Upper lobe of right lung (tissue), 1 donor: Measurements from ENCODE around the gene CNST. TPM values are rescaled to one million over a fixed set of nuclear protein-coding genes. Genes with fewer than 3 reads are reported as not detected.
"Not testable (repeated sequence)": the region's sequence is repeated elsewhere in the genome, so short reads cannot be mapped to it uniquely, and the experiment has no call there.

Experiments
- ATAC-seq: fragments of 200-7000 bp; cut with Tn5 transposase; one replicate; pipeline ENCODE4 v1.9.1; 2020; ENCODE audit warnings: mild to moderate bottlenecking, moderate library complexity
- DNase-seq: peaks from one replicate; pipeline ENCODE4 v3.0.0-alpha.2; 2020
- H3K27ac ChIP-seq: fragments of 200-600 bp; one replicate; pipeline ENCODE4 v1.8.0; 2022
- H3K27me3 ChIP-seq: fragments of 200-600 bp; one replicate; pipeline ENCODE4 v1.8.0; 2022; ENCODE audit warnings: mild to moderate bottlenecking
- H3K36me3 ChIP-seq: fragments of 200-600 bp; one replicate; pipeline ENCODE4 v1.8.0; 2022
- H3K4me1 ChIP-seq: fragments of 200-600 bp; one replicate; pipeline ENCODE4 v1.8.0; 2022
- H3K4me3 ChIP-seq: fragments of 200-600 bp; one replicate; pipeline ENCODE4 v1.8.0; 2022; ENCODE audit warnings: mild to moderate bottlenecking
- H3K9me3 ChIP-seq: fragments of 200-600 bp; one replicate; pipeline ENCODE4 v1.8.0; 2022
- intact Hi-C: fragments of 100-400 bp; cut with DNase I; formaldehyde crosslinking; loops from one replicate; pipeline ENCODE4 v1.11.0; 2022
- total RNA-seq: library from RNA; stranded (reverse); fragmentation: NEBNext Ultra II Directional; extraction: Animal tissue kit (Norgen Biotek cat#: 25700); gene quantifications from one replicate; pipeline ENCODE4 v1.2.1, GENCODE V29; 2021
- TF ChIP-seq, protein P1 (sequence below): fragments of 200-600 bp; IDR thresholded peaks from one replicate; pipeline ENCODE4 v1.8.0; 2022; ENCODE audit warnings: antibody characterized with exemption
- donor health status: DM: no; HTN: yes; CAD: no; lungs with severe emphysema.

Gene CNST
- total RNA-seq, 1 donor from 2014 or later, result 29.8 TPM

DNA sequence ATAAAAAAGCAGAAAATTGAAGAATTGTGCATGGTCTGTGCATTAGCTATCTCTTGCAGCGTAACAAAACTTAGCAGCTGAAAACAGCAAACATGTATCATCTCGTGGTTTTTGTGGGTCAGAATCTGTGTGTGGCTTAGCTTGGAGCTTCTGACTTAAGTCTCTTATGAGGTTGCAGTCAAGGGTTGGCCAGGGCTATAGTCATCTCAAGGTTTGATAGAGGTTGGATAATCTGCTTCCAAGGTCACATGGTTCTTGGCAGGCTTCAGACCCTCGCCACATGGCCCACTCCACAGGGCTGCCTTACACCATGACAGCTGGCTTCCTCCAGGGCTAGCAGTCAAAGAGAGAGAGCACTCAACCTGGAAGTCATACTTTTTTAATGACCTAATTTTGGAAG lies 35.9 kb downstream of the CNST start:
- Histone ChIP-seq H3K27ac (no peak overlapping the region), H3K4me3 (no peak overlapping the region), H3K27me3 (no peaks in the 10 kb centered on the region), H3K9me3 (no peaks in the 10 kb centered on the region), H3K36me3 (no peaks in the 10 kb centered on the region), H3K4me1 (peaks cover 7% of the 10 kb centered on the region)
- no peak for ATAC-seq
- intact Hi-C loops, result no loop called here
- TF ChIP-seq, protein P1, sequence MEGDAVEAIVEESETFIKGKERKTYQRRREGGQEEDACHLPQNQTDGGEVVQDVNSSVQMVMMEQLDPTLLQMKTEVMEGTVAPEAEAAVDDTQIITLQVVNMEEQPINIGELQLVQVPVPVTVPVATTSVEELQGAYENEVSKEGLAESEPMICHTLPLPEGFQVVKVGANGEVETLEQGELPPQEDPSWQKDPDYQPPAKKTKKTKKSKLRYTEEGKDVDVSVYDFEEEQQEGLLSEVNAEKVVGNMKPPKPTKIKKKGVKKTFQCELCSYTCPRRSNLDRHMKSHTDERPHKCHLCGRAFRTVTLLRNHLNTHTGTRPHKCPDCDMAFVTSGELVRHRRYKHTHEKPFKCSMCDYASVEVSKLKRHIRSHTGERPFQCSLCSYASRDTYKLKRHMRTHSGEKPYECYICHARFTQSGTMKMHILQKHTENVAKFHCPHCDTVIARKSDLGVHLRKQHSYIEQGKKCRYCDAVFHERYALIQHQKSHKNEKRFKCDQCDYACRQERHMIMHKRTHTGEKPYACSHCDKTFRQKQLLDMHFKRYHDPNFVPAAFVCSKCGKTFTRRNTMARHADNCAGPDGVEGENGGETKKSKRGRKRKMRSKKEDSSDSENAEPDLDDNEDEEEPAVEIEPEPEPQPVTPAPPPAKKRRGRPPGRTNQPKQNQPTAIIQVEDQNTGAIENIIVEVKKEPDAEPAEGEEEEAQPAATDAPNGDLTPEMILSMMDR, result no peak
- no peak for DNase-seq

GRCh38 chr1:246605231-246605630 lies 39.0 kb downstream of the CNST start:
- ATAC-seq, H3K36me3 ChIP-seq, H3K9me3 ChIP-seq, intact Hi-C loops, H3K27ac ChIP-seq, H3K4me3 ChIP-seq, H3K27me3 ChIP-seq, DNase-seq: not testable (repeated sequence)
- peaks cover 31% of the 10 kb centered on the region for H3K4me1 ChIP-seq

- H3K36me3 ChIP-seq, result no peaks in the 10 kb centered on the region
- ATAC-seq, result no peak
- DNase-seq, result no peak
- peaks cover 24% of the 10 kb centered on the region for H3K4me1 ChIP-seq
- TF ChIP-seq, protein P1, result no peak
- H3K27ac ChIP-seq, result no peak overlapping the region
- no peaks in the 10 kb centered on the region for H3K9me3 ChIP-seq
- no peak overlapping the region for H3K4me3 ChIP-seq
- no peaks in the 10 kb centered on the region for H3K27me3 ChIP-seq
- intact Hi-C loops, result no loop called here
Measured at GRCh38 chr1:246607462-246607861, 41.2 kb downstream of the CNST start.

GRCh38 chr1:246608616-246609376 lies 42.5 kb downstream of the CNST start:
- H3K36me3 ChIP-seq, result no peaks in the 10 kb centered on the region
- H3K4me1 ChIP-seq, result peaks cover 24% of the 10 kb centered on the region
- intact Hi-C loops, result no loop called here
- TF ChIP-seq, protein P1, result peak; percentile 37
- DNase-seq (peak; percentile 93), ATAC-seq (peak; percentile 99)
- no peak overlapping the region for H3K4me3 ChIP-seq
- H3K27me3 ChIP-seq, result no peaks in the 10 kb centered on the region
- no peaks in the 10 kb centered on the region for H3K9me3 ChIP-seq
- H3K27ac ChIP-seq, result peak overlapping the region; percentile 39

- H3K36me3 ChIP-seq, result no peaks in the 10 kb centered on the region
- no peak for DNase-seq
- H3K27me3 ChIP-seq, result no peaks in the 10 kb centered on the region
- no peak overlapping the region for H3K4me3 ChIP-seq
- H3K9me3 ChIP-seq, result no peaks in the 10 kb centered on the region
- TF ChIP-seq, protein P1, result no peak
- ATAC-seq, result no peak
- H3K4me1 ChIP-seq, result peaks cover 24% of the 10 kb centered on the region
- intact Hi-C loops, result no loop called here
- H3K27ac ChIP-seq, result peak overlapping the region; percentile 39
Measured at GRCh38 chr1:246609632-246610031, 43.4 kb downstream of the CNST start.

GRCh38 chr1:246613096-246613758 lies 47.0 kb downstream of the CNST start:
- Histone ChIP-seq H3K36me3 (no peaks in the 10 kb centered on the region), H3K4me1 (peaks cover 26% of the 10 kb centered on the region), H3K27ac (no peak overlapping the region), H3K9me3 (no peaks in the 10 kb centered on the region), H3K4me3 (no peak overlapping the region), H3K27me3 (no peaks in the 10 kb centered on the region)
- TF ChIP-seq, protein P1, result no peak
- ATAC-seq (no peak), DNase-seq (no peak)
- intact Hi-C loops, result no loop called here
